Mesodermal cell (in vitro differentiated cells): Measurements from ENCODE around the gene CACNB3.

Experiments
- H3K27ac ChIP-seq: 2 replicates; pipeline ENCODE4 v1.7.0; 2013; ENCODE audit warnings: mild to moderate bottlenecking, low read depth, low read length, moderate library complexity; ENCODE audit not compliant: severe bottlenecking
- H3K36me3 ChIP-seq: 2 replicates; pipeline ENCODE4 v1.7.1; 2013; ENCODE audit warnings: mild to moderate bottlenecking, low read length, moderate library complexity; ENCODE audit not compliant: control insufficient read depth, insufficient read depth
- H3K4me1 ChIP-seq: one replicate; pipeline ENCODE4 v1.7.1; 2013; ENCODE audit warnings: mild to moderate bottlenecking, low read length; ENCODE audit not compliant: insufficient read depth, control insufficient read depth, poor library complexity, severe bottlenecking
- H3K4me3 ChIP-seq: 2 replicates; pipeline ENCODE4 v1.7.0; 2013; ENCODE audit warnings: low read length, control low read depth, mild to moderate bottlenecking; ENCODE audit not compliant: insufficient read depth, poor library complexity, severe bottlenecking; ENCODE audit errors: extremely low read depth
- H3K9me3 ChIP-seq: 2 replicates; pipeline ENCODE4 v1.7.1; 2013; ENCODE audit warnings: mild to moderate bottlenecking, low read length, moderate library complexity; ENCODE audit not compliant: control insufficient read depth
- WGBS, 2 experiments: methylation state at CpG; one replicate each; pipeline ENCODE4 v1.1.5; 2013; ENCODE audit warnings: missing lambda C conversion rate in 2 of 2; ENCODE audit not compliant: insufficient coverage in 2 of 2; 5-methylcytosine and 5-hydroxymethylcytosine counted together

The CACNB3 gene

GRCh38 chr12:48811437-48812090 is 6.7 kb upstream of the CACNB3 start:
- Histone ChIP-seq H3K9me3 (no peaks in the 10 kb centered on the region), H3K4me3 (no peak overlapping the region), H3K4me1 (peaks cover 30% of the 10 kb centered on the region), H3K36me3 (no peaks in the 10 kb centered on the region), H3K27ac (peak overlapping the region; percentile 66)
- WGBS, 2 experiments, result 83 to 89% methylated on average over 3 to 5 of the region's 5 CpGs

GRCh38 chr12:48812389-48812788 is 5.9 kb upstream of the CACNB3 start:
- H3K27ac ChIP-seq, result no peak overlapping the region
- H3K4me1 ChIP-seq, result peaks cover 30% of the 10 kb centered on the region
- H3K9me3 ChIP-seq, result no peaks in the 10 kb centered on the region
- no peak overlapping the region for H3K4me3 ChIP-seq
- 55 to 66% methylated on average over 2 of the region's 2 CpGs for WGBS, 2 experiments
- no peaks in the 10 kb centered on the region for H3K36me3 ChIP-seq

- peak overlapping the region; percentile 70 for H3K4me3 ChIP-seq
- no peaks in the 10 kb centered on the region for H3K36me3 ChIP-seq
- WGBS, 2 experiments, result 4% methylated on average over 9 to 10 of the region's 18 CpGs
- H3K4me1 ChIP-seq, result peaks cover 35% of the 10 kb centered on the region
- no peak overlapping the region for H3K27ac ChIP-seq
- H3K9me3 ChIP-seq, result no peaks in the 10 kb centered on the region
Observed at GRCh38 chr12:48813465-48814261, 4.6 kb upstream of the CACNB3 start.

GRCh38 chr12:48814262-48815125 is 3.8 kb upstream of the CACNB3 start:
- peak overlapping the region; percentile 79 for H3K27ac ChIP-seq
- H3K4me3 ChIP-seq, result peak overlapping the region; percentile 70
- WGBS, 2 experiments, result 0 to 1% methylated on average over 50 to 65 of the region's 70 CpGs
- peaks cover 35% of the 10 kb centered on the region for H3K4me1 ChIP-seq
- H3K9me3 ChIP-seq, result no peaks in the 10 kb centered on the region
- H3K36me3 ChIP-seq, result no peaks in the 10 kb centered on the region

DNA sequence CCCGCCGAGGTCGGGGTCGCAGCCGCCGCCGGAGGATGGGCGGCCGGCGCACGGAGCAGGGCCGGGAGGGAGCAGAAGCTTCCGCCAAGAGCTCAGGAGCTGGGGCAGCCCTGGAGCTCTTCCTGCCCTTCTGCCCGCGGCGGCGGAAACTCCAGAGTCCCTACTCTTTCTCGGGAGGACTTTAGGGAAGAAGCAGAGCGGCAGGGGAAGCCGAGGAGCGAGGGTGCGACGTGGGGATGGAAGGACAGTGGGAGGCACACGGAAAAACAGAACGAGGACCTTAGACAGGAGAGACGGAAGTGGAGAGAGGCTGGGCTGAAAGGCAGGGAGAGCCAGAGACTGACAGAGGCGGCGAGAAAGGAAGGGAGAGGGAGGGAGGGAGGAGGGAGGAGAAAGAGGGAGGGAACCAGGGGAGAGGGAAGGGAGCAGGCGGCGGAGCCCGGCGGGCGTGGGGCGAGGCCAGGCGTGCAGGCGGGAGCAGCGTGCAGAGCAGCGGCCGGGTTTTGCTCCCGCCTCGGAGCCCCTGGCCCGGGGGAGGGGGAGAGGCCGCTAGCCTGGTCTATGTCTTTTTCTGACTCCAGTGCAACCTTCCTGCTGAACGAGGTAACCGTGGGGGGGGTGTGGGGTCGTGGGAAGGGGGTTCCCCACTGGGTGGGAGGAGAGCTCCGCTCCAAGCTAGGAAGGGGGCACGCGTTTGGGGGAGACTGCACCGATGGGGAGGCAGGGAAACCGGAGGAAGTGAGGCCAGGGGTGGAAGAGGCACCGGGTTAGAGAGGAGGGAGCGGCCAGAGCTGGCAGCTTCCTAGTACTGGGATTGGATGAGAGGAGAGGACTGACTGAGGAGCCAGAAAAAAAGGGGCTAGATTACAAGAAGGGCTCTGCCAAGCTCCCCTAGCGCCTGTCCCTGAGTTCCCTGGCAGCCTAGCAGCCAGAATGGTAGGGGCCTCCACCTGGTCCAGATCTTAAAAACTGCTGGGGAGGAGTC is 2.9 kb upstream of the CACNB3 start:
- peaks cover 35% of the 10 kb centered on the region for H3K4me1 ChIP-seq
- 1 to 2% methylated on average over 42 to 51 of the region's 54 CpGs for WGBS, 2 experiments
- no peaks in the 10 kb centered on the region for H3K9me3 ChIP-seq
- peaks cover 5% of the 10 kb centered on the region for H3K36me3 ChIP-seq
- peak overlapping the region; percentile 79 for H3K27ac ChIP-seq
- H3K4me3 ChIP-seq, result peak overlapping the region; percentile 70

DNA sequence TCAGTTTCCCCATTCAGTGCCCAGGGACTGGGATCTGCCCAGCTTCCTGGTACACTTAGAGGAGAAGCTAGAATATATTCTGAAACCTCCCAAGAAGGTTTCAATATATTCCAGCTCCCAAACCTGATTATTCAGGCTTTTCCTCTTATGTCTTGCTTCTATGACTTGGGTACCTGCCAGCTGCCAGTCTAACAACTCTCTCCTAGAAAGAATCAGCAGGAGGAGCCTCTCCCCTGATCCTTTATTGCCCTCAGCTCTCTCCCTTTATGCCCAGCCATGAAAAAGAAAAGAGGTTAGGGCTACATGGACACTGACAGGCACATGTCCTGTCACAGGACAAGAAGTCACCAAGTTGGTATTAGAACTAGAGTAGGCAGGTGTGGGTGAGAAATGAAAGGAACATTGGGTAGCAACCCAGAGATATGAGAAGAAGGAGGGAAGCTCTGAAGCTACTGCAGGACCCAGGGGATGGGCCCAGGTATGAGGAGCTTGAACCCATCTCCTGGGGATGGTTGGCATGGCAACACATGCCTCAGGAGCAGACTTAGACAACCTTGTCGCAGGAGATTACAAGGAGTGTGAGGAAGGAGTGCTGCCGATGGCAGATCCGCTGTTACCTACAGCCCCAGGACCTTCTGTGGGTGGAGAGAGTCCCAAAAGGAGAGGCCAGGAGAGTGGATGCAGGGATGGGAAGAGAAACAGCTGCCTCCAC is 2.0 kb upstream of the CACNB3 start:
- WGBS, 2 experiments, result 76 to 80% methylated on average over 1 to 3 of the region's 3 CpGs
- H3K36me3 ChIP-seq, result peaks cover 5% of the 10 kb centered on the region
- H3K4me1 ChIP-seq, result peaks cover 33% of the 10 kb centered on the region
- no peak overlapping the region for H3K27ac ChIP-seq
- H3K4me3 ChIP-seq, result peak overlapping the region; percentile 70
- no peaks in the 10 kb centered on the region for H3K9me3 ChIP-seq

DNA sequence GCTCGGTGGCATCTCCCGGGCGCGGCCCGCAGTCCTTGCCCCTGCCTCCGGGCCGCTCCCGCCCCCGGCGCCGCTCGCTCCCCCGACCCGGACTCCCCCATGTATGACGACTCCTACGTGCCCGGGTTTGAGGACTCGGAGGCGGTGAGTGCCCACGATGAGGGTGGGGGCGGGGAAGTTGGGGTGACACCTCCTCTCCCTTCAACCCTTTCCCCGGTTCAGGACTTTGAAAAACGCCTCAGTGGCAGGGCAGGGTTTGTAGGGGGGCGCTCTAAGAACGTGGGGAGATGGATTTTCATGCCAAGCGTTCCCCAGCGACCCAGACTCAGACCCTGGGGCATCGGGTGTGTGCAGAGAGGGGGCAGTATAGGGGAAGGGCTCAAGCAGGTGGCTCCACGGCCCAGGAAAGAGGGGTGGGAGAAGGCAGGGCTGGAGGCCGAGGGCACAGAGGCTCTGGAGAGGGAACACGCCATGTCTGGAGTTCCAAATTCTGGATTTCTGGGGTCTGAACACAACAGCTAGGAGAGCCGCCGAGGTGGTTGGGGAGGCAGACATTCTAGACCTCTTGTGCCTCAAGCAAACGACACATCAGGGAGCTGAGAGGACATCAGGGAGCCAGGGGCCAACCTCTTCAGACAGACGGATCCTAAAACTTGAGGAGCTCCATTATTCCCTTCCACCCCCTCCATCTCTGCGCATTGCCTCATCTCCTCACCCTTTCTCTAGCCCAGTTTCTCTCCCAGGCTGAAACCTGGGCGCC is 715 bp downstream of the CACNB3 start:
- Histone ChIP-seq H3K4me1 (peaks cover 13% of the 10 kb centered on the region), H3K9me3 (no peaks in the 10 kb centered on the region), H3K4me3 (peak overlapping the region; percentile 67), H3K36me3 (peaks cover 13% of the 10 kb centered on the region), H3K27ac (no peak overlapping the region)
- 24 to 31% methylated on average over 16 to 17 of the region's 37 CpGs for WGBS, 2 experiments

- 84 to 87% methylated on average over 3 to 4 of the region's 5 CpGs for WGBS, 2 experiments
- peaks cover 13% of the 10 kb centered on the region for H3K4me1 ChIP-seq
- no peak overlapping the region for H3K4me3 ChIP-seq
- H3K9me3 ChIP-seq, result no peaks in the 10 kb centered on the region
- H3K27ac ChIP-seq, result no peak overlapping the region
- H3K36me3 ChIP-seq, result peaks cover 25% of the 10 kb centered on the region
Observed at GRCh38 chr12:48819986-48820725, 1.9 kb downstream of the CACNB3 start.
